RCC 7860 (cell line): ENCODE data around the gene MAGEF1.

Experiments
- DNase-seq: peaks from one replicate; pipeline ENCODE4 v3.0.0-alpha.2; 2015; ENCODE audit warnings: low spot score
- FAIRE-seq: peaks from 2 replicates; lab custom pipeline; 2012; peaks lifted over from hg19 to GRCh38; lab: Jason Lieb, UNC

Gene MAGEF1

GRCh38 chr3:184672977-184673870, 38.6 kb downstream of the MAGEF1 start:
- FAIRE-seq (no peak), DNase-seq (no peak)

DNA sequence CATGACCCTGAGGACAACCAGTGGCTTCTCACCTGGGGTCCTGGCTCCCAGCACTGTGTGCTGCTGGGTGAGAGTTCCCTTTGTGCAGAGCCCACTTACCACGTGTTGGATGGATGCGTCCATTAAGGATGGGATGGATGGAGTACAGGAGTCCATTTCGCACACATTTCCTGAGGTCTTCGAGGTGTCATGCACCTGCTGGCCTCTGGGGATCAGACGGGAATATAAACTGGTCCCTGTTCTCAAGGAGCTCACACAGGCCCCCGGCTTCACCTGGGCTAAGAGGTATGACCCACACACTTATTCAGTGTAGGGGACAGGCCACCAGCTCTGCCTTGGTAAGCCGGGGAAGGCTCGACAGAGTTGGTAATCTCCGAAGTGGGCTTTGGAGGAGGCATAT, 39.5 kb downstream of the MAGEF1 start:
- DNase-seq (no peak), FAIRE-seq (no peak)

DNA sequence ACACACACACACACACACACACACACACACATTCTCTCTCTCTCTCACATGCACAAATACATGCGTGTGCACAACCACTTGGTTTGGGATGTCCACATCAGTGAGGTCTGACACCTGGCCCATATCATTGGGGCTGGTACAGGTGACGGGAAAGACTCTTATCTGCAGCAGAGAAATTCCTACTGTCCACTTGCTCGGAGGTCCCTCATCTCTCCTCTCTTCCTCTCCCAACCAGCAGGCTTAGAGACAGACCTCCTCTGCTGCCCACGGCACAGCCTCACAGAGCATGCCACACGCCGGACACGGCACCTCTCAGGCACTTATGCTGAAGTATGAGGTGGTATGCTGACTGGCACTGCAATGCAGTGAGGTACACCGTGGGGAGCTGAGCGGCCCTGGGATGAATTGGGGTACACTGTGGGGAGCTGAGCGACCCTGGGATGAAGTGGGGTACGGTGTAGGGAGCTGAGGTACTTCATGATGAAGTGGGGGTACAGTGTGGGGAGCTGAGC, 41.7 kb downstream of the MAGEF1 start:
- DNase-seq (no peak), FAIRE-seq (no peak)

GRCh38 chr3:184669578-184669977, 42.3 kb downstream of the MAGEF1 start:
- FAIRE-seq (no peak), DNase-seq (no peak)

DNA sequence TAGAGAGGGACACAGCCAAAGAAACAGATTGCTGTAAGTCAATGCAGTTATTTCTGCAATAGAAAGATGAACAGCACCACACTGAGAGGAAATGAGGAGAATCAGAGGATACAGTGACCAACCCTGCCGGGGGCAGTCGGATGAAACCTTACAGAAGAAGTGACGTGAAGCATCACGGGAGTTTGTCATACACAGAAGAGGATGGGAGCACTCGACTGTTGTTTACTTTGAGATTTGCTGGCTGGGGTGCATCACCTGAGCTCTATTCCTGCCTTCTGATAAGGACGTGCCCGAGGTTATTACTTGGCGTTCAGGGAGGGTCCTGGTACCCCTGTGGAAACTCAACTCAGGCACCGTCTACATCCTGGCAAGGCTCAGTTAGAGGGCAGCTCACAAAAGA, 45.4 kb downstream of the MAGEF1 start:
- DNase-seq (no peak), FAIRE-seq (no peak)

- DNase-seq (no peak), FAIRE-seq (no peak)
Measured at GRCh38 chr3:184665101-184665500, 46.8 kb downstream of the MAGEF1 start.

DNA sequence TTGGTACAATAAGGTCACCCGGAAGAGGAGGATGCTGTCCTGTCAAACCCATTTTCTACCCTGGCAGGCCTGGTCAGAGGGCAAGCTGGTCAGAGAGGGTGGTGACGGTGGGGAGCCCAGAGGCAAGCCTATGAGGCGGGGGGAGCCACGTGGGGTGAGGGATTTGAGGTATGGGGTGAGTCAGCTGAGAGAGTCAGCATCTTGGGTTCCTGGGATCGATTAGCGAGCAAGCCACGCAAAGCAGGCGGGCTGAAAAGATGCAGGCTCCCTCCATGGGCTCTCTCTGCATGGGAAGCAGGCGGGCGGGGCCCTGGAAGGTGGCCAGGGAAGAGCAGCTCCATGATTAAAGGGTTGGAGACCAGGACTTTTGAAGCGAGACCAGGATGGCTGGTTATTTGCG, 48.1 kb downstream of the MAGEF1 start:
- no peak for FAIRE-seq
- DNase-seq: no peak

GRCh38 chr3:184663356-184663755, 48.5 kb downstream of the MAGEF1 start:
- DNase-seq (no peak), FAIRE-seq (no peak)

GRCh38 chr3:184662187-184662586, 49.7 kb downstream of the MAGEF1 start:
- no peak for DNase-seq

DNA sequence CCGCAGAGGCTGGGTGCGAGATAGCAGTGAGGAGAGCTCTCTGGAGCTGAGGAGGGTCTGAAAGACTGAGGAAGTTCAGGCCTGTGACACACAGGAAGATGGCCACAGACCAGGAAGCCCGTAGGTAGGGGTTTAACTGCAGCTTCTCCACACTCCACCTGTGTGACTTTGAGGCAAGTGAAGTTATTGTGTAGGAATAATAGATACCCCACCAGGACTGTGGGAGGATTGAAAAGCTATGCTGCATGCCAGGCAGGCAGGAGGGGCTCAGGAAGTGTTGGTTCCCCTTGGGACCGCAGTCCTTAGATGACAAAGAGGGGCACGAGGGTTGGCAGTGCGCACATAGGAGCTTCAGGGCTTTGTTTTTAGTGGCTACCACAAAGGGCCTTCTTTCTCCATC, 50.9 kb downstream of the MAGEF1 start:
- FAIRE-seq (no peak), DNase-seq (no peak)

More at GRCh38 chr3:184662187-184662586, 49.7 kb downstream of the MAGEF1 start:
- FAIRE-seq: no peak
